CD1c-positive myeloid dendritic cell (primary cell): ENCODE results near the gene OR13G1.
"Not testable (repeated sequence)": the region's sequence is repeated elsewhere in the genome, so short reads cannot be mapped to it uniquely, and the experiment has no call there.

Source experiments
- DNase-seq: peaks from one replicate; pipeline ENCODE4 v3.0.0-alpha.2; 2016; ENCODE audit errors: extremely low spot score

OR13G1 gene

GRCh38 chr1:247679639-247680038, at the start of gene OR13G1:
OR13G1 (minus strand) TSS chr1:247679739; CDS start chr1:247673041, 6,698 bp downstream.
- no peak for DNase-seq

- DNase-seq, result no peak
These were observed 41.7 kb upstream of the OR13G1 start for GRCh38 chr1:247721222-247721621.

- DNase-seq, result no peak
These were observed 37.0 kb upstream of the OR13G1 start, which contains the start of gene OR6F1 for GRCh38 chr1:247716546-247716945. OR6F1 (minus strand) TSS chr1:247716646; CDS start chr1:247712755, 3,891 bp downstream.

GRCh38 chr1:247713753-247714152, 34.2 kb upstream of the OR13G1 start:
- DNase-seq, result no peak

- DNase-seq, result not testable (repeated sequence)
These were observed 31.1 kb upstream of the OR13G1 start for GRCh38 chr1:247710681-247711080.

GRCh38 chr1:247701338-247701737, 21.8 kb upstream of the OR13G1 start:
- DNase-seq, result no peak

- peak; percentile 64 for DNase-seq
These were observed 1.9 kb upstream of the OR13G1 start for GRCh38 chr1:247681288-247681897.

GRCh38 chr1:247680171-247680570, 632 bp upstream of the OR13G1 start:
- no peak for DNase-seq

- DNase-seq, result no peak
These were observed 10.3 kb downstream of the OR13G1 start for GRCh38 chr1:247669225-247669624.

GRCh38 chr1:247656221-247656875, 23.2 kb downstream of the OR13G1 start:
- DNase-seq, result no peak

GRCh38 chr1:247653040-247653439, 26.5 kb downstream of the OR13G1 start:
- no peak for DNase-seq

GRCh38 chr1:247647864-247648263, 31.7 kb downstream of the OR13G1 start:
- no peak for DNase-seq

GRCh38 chr1:247646867-247647266, 32.7 kb downstream of the OR13G1 start:
- DNase-seq, result peak; percentile 58

GRCh38 chr1:247642742-247643141, 36.8 kb downstream of the OR13G1 start:
- DNase-seq, result no peak

GRCh38 chr1:247639381-247639981, 40.1 kb downstream of the OR13G1 start:
- peak; percentile 63 for DNase-seq

GRCh38 chr1:247638781-247639180, 40.8 kb downstream of the OR13G1 start:
- DNase-seq, result no peak

GRCh38 chr1:247638011-247638410, 41.5 kb downstream of the OR13G1 start:
- no peak for DNase-seq

GRCh38 chr1:247627951-247628350, 51.6 kb downstream of the OR13G1 start:
- no peak for DNase-seq
